NB4 (cell line): ENCODE measurements around the gene MEIOB.

Experiments
- DNase-seq: peaks from one replicate; pipeline ENCODE4 v3.0.0; 2010; ENCODE audit warnings: low read depth
- H3K4me3 ChIP-seq: one replicate; pipeline ENCODE4 v1.5.1; 2011; ENCODE audit warnings: mild to moderate bottlenecking, low read depth, low read length, moderate library complexity
- MYC ChIP-seq: IDR thresholded peaks from 2 replicates; pipeline ENCODE4 v1.6.1; 2011; ENCODE audit warnings: low read depth, low read length
- POLR2A ChIP-seq: IDR thresholded peaks from 2 replicates; pipeline ENCODE4 v1.6.1; 2011; ENCODE audit warnings: mild to moderate bottlenecking; ENCODE audit not compliant: insufficient read length; ENCODE audit errors: extremely low read depth
- TF ChIP-seq, protein P1 (sequence below): IDR thresholded peaks from 2 replicates; pipeline ENCODE4 v1.6.1; 2011; ENCODE audit warnings: low read depth, low read length
- TF ChIP-seq, protein P2 (sequence below): IDR thresholded peaks from one replicate; pipeline ENCODE4 v1.5.1; 2012; ENCODE audit warnings: low read depth, low read length

Gene MEIOB

DNA sequence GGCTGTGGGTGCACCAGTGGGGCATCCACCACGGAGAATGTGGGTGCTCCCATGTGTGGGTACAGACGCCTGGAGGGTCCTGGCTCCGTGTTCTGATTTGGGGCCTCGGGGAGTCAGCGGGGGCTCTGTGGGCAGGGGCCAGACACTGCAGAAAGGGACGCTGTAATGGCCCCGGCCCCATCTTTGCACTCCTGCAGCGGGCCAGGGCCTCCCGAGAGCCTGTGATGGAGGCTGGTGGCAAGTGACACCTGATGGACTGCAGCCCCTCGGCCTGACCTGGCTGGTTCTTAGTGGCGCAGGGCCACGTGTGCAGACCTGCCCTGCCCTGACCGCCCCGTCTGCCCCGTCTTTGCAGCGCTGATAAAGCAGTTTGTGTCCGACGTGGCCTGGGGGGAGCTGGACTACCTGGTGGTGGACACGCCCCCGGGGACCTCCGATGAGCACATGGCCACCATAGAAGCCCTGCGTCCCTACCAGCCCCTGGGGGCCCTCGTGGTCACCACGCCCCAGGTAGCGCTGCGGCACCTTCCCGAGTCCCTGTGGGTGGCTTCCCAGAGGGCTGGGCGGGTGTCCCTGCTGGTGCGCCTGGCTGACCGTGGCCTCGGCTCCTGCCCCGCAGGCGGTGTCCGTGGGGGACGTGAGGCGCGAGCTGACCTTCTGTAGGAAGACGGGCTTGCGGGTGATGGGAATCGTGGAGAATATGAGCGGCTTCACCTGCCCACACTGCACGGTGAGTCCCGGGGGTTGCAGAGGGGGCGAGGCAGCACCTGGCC lies 84.5 kb downstream of the MEIOB start:
- no peak for DNase-seq
- no peak overlapping the region for H3K4me3 ChIP-seq
- TF ChIP-seq, protein P1, sequence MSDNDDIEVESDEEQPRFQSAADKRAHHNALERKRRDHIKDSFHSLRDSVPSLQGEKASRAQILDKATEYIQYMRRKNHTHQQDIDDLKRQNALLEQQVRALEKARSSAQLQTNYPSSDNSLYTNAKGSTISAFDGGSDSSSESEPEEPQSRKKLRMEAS = no peak
- TF ChIP-seq POLR2A (no peak), MYC (no peak)
- TF ChIP-seq, protein P2, sequence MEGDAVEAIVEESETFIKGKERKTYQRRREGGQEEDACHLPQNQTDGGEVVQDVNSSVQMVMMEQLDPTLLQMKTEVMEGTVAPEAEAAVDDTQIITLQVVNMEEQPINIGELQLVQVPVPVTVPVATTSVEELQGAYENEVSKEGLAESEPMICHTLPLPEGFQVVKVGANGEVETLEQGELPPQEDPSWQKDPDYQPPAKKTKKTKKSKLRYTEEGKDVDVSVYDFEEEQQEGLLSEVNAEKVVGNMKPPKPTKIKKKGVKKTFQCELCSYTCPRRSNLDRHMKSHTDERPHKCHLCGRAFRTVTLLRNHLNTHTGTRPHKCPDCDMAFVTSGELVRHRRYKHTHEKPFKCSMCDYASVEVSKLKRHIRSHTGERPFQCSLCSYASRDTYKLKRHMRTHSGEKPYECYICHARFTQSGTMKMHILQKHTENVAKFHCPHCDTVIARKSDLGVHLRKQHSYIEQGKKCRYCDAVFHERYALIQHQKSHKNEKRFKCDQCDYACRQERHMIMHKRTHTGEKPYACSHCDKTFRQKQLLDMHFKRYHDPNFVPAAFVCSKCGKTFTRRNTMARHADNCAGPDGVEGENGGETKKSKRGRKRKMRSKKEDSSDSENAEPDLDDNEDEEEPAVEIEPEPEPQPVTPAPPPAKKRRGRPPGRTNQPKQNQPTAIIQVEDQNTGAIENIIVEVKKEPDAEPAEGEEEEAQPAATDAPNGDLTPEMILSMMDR = no peak

DNA sequence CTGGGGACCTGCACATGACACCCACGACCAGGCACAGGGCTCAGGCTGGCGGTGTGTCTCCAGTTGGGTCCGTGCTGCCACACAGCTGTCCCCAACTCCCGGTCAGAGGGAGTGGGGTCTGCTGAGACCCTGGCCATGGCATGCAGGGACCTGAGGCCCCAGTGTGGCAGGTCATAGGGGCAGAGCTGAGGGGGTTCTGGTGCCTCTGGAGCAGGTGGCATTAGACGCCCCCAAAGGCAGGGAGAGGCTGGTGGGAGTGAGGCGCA lies 85.0 kb downstream of the MEIOB start:
- DNase-seq = no peak
- TF ChIP-seq, protein P1 = no peak
- TF ChIP-seq POLR2A (no peak), MYC (no peak)
- TF ChIP-seq, protein P2 = no peak
- H3K4me3 ChIP-seq = no peak overlapping the region

DNA sequence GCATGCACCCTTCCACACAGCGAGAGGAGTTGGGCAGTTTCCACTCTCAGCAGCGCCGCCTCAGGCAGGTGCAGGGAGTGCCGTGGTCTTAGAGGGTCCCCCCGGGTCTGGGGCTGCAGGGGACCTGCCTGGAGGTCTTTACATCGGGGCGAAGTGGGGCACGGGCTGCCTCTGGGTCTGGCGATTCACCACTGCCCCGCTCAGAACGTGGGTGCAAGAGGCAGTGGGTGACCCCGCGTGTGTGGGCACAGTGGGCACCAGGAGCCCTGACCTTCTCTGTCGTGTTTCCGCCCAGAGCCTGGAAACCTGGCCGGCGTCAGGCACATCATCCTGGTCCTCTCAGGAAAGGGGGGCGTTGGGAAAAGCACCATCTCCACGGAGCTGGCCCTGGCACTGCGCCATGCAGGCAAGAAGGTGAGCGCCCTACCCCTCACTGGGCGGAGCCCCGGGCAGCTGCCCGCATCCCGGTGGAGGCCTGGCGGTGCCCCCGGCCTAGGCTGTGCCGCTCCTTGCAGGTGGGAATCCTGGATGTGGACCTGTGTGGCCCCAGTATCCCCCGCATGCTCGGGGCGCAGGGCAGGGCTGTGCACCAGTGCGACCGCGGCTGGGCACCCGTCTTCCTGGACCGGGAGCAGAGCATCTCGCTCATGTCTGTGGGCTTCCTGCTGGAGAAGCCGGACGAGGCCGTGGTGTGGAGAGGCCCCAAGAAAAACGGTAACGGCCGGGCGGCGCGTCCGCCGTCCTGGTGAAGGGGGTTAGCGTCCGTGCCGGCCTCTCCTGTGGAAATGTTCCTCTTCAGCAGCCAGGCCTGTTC lies 85.5 kb downstream of the MEIOB start:
- no peak overlapping the region for H3K4me3 ChIP-seq
- TF ChIP-seq MYC (no peak), POLR2A (no peak)
- TF ChIP-seq, protein P1 = no peak
- TF ChIP-seq, protein P2 = no peak
- DNase-seq = no peak

- TF ChIP-seq, protein P1 = no peak
- no peak for TF ChIP-seq MYC
- no peak for TF ChIP-seq POLR2A
- TF ChIP-seq, protein P2 = no peak
- no peak for DNase-seq
- no peak overlapping the region for H3K4me3 ChIP-seq
Observed at GRCh38 chr16:1785846-1786170, 86.2 kb downstream of the MEIOB start.

GRCh38 chr16:1784977-1785845 lies 86.8 kb downstream of the MEIOB start:
- no peak for DNase-seq
- no peak overlapping the region for H3K4me3 ChIP-seq
- TF ChIP-seq, protein P2 = no peak
- TF ChIP-seq, protein P1 = no peak
- no peak for TF ChIP-seq POLR2A
- no peak for TF ChIP-seq MYC
